Hepatocyte (in vitro differentiated cells): ENCODE results near the gene MPDZ. TPM values are rescaled to one million over a fixed set of nuclear protein-coding genes. Genes with fewer than 3 reads are reported as not detected.

Experiments used
- DNase-seq: peaks from one replicate; pipeline ENCODE4 v3.0.0-alpha.2; 2016; ENCODE audit warnings: low spot score
- H2AFZ ChIP-seq: fragments of 200-600 bp; sonication (generic); 2 replicates; pipeline ENCODE4 v1.6.0; 2016; ENCODE audit warnings: antibody characterized with exemption, mild to moderate bottlenecking
- H3K27ac ChIP-seq: fragments of 200-600 bp; sonication (generic); 2 replicates; pipeline ENCODE4 v1.5.1; 2016; ENCODE audit warnings: mild to moderate bottlenecking
- H3K27me3 ChIP-seq: fragments of 200-600 bp; sonication (generic); 2 replicates; pipeline ENCODE4 v1.6.1; 2016
- H3K36me3 ChIP-seq: fragments of 200-600 bp; sonication (generic); replicated peaks from 2 replicates; pipeline ENCODE4 v1.5.1; 2016; ENCODE audit warnings: low read depth; ENCODE audit not compliant: insufficient read depth
- H3K4me1 ChIP-seq: fragments of 200-600 bp; sonication (generic); 2 replicates; pipeline ENCODE4 v1.5.1; 2016; ENCODE audit warnings: mild to moderate bottlenecking, moderate library complexity; ENCODE audit not compliant: insufficient read depth
- H3K4me2 ChIP-seq: fragments of 200-600 bp; sonication (generic); 2 replicates; pipeline ENCODE4 v1.6.0; 2016
- H3K4me3 ChIP-seq: fragments of 200-600 bp; sonication (generic); 2 replicates; pipeline ENCODE4 v1.5.1; 2016; ENCODE audit warnings: mild to moderate bottlenecking
- H3K79me2 ChIP-seq: fragments of 200-600 bp; sonication (generic); 2 replicates; pipeline ENCODE4 v1.6.0; 2017; ENCODE audit warnings: mild to moderate bottlenecking
- H3K9me2 ChIP-seq: fragments of 200-600 bp; sonication (generic); replicated peaks from 2 replicates; pipeline ENCODE4 v1.6.0; 2017; ENCODE audit warnings: mild to moderate bottlenecking; ENCODE audit not compliant: insufficient read depth
- H3K9me3 ChIP-seq: fragments of 200-600 bp; sonication (generic); 2 replicates; pipeline ENCODE4 v1.5.1; 2016; ENCODE audit warnings: low read depth, mild to moderate bottlenecking
- H4K20me1 ChIP-seq: fragments of 200-600 bp; sonication (generic); 2 replicates; pipeline ENCODE4 v1.6.0; 2016; ENCODE audit warnings: mild to moderate bottlenecking; ENCODE audit not compliant: insufficient read depth, poor library complexity, severe bottlenecking
- EZH2 ChIP-seq: fragments of 200-600 bp; sonication (generic); IDR thresholded peaks from 2 replicates; pipeline ENCODE4 v1.6.1; 2016; ENCODE audit warnings: antibody characterized with exemption, mild to moderate bottlenecking, borderline replicate concordance
- EZH2phosphoT487 ChIP-seq: fragments of 200-600 bp; sonication (generic); IDR thresholded peaks from one replicate; pipeline ENCODE4 v1.6.1; 2018; ENCODE audit warnings: antibody characterized with exemption, mild to moderate bottlenecking, low read depth, moderate library complexity; ENCODE audit not compliant: unreplicated experiment, severe bottlenecking
- WGBS: methylation state at CpG from one replicate; pipeline ENCODE4 v1.1.6; 2016; ENCODE audit warnings: low lambda C conversion rate; ENCODE audit errors: missing lambda C conversion rate; 5-methylcytosine and 5-hydroxymethylcytosine counted together
- polyA plus RNA-seq: library from polyadenylated mRNA; unstranded; fragments of >200 nt; fragmentation: Nextera tagmentation; extraction: Ambion mirVana; gene quantifications from 2 replicates; pipeline ENCODE4 v1.2.1, GENCODE V29; 2016
- total RNA-seq: library from RNA; depleted of rRNA; stranded (reverse); fragments of >200 nt; gene quantifications from 2 replicates; pipeline ENCODE4 v1.2.3, GENCODE V29; 2014
- TF ChIP-seq, protein P1 (sequence below): fragments of 200-600 bp; sonication (generic); IDR thresholded peaks from 2 replicates; pipeline ENCODE4 v1.5.1; 2016; ENCODE audit warnings: antibody characterized with exemption, mild to moderate bottlenecking; ENCODE audit not compliant: poor library complexity

MPDZ gene
- total and polyA plus RNA-seq, 2 experiments from 2014 or later: 16.7 to 45.5 TPM

GRCh38 chr9:13131991-13132390 lies 147.5 kb downstream of the MPDZ start:
- H2AFZ ChIP-seq: no peak overlapping the region
- H3K4me1 ChIP-seq: no peaks in the 10 kb centered on the region
- no peaks in the 10 kb centered on the region for H3K9me2 ChIP-seq
- no peak for DNase-seq
- H3K36me3 ChIP-seq: no peaks in the 10 kb centered on the region
- no peak overlapping the region for H3K4me2 ChIP-seq
- H3K9me3 ChIP-seq: no peaks in the 10 kb centered on the region
- H3K79me2 ChIP-seq: no peaks in the 10 kb centered on the region
- H3K4me3 ChIP-seq: no peak overlapping the region
- 96% methylated on average over 3 of the region's 3 CpGs for WGBS
- no peaks in the 10 kb centered on the region for H4K20me1 ChIP-seq
- peak overlapping the region; percentile 24 for H3K27ac ChIP-seq
- TF ChIP-seq, protein P1, sequence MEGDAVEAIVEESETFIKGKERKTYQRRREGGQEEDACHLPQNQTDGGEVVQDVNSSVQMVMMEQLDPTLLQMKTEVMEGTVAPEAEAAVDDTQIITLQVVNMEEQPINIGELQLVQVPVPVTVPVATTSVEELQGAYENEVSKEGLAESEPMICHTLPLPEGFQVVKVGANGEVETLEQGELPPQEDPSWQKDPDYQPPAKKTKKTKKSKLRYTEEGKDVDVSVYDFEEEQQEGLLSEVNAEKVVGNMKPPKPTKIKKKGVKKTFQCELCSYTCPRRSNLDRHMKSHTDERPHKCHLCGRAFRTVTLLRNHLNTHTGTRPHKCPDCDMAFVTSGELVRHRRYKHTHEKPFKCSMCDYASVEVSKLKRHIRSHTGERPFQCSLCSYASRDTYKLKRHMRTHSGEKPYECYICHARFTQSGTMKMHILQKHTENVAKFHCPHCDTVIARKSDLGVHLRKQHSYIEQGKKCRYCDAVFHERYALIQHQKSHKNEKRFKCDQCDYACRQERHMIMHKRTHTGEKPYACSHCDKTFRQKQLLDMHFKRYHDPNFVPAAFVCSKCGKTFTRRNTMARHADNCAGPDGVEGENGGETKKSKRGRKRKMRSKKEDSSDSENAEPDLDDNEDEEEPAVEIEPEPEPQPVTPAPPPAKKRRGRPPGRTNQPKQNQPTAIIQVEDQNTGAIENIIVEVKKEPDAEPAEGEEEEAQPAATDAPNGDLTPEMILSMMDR: no peak
- TF ChIP-seq EZH2 (no peak), EZH2phosphoT487 (no peak)
- H3K27me3 ChIP-seq: no peaks in the 10 kb centered on the region

DNA sequence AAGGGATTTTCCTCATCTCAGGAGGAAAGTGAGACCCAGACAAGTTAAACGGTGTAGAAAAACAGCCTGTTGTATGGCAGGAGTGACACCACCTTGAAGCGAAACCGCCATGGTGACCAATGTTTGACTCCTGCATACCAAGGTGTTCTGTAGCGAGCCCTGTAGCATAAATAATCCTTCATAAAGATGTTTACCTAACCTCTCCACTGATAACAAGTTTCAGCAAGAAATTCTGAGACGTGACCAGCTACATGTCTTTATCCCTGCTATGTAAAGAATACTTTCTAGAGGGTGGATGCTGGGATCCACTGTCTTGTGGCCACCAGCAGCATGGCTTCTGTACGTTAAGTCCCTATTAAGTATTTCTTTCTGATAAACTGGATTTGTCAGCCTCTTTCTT lies 148.1 kb downstream of the MPDZ start:
- 66% methylated on average over 6 of the region's 6 CpGs for WGBS
- no peak for TF ChIP-seq EZH2phosphoT487
- no peak for TF ChIP-seq EZH2
- TF ChIP-seq, protein P1: no peak
- no peaks in the 10 kb centered on the region for H3K9me2 ChIP-seq
- H3K79me2 ChIP-seq: no peaks in the 10 kb centered on the region
- no peak for DNase-seq
- no peaks in the 10 kb centered on the region for H3K36me3 ChIP-seq
- H3K4me3 ChIP-seq: no peak overlapping the region
- no peaks in the 10 kb centered on the region for H3K4me1 ChIP-seq
- H3K9me3 ChIP-seq: no peaks in the 10 kb centered on the region
- H3K4me2 ChIP-seq: no peak overlapping the region
- H2AFZ ChIP-seq: no peak overlapping the region
- H4K20me1 ChIP-seq: no peaks in the 10 kb centered on the region
- H3K27ac ChIP-seq: peak overlapping the region; percentile 35
- no peaks in the 10 kb centered on the region for H3K27me3 ChIP-seq

GRCh38 chr9:13128266-13128860 lies 151.1 kb downstream of the MPDZ start:
- no peaks in the 10 kb centered on the region for H3K4me1 ChIP-seq
- 96% methylated on average over 1 of the region's 1 CpG for WGBS

More at GRCh38 chr9:13128266-13128860, 151.1 kb downstream of the MPDZ start:
- Histone ChIP-seq H3K9me2 (no peaks in the 10 kb centered on the region), H3K79me2 (no peaks in the 10 kb centered on the region), H3K27ac (no peak overlapping the region), H3K36me3 (no peaks in the 10 kb centered on the region), H3K9me3 (no peaks in the 10 kb centered on the region), H2AFZ (no peak overlapping the region), H3K4me2 (no peak overlapping the region), H3K4me3 (no peak overlapping the region), H4K20me1 (no peaks in the 10 kb centered on the region), H3K27me3 (no peaks in the 10 kb centered on the region)
- DNase-seq: no peak
- TF ChIP-seq EZH2: no peak
- no peak for TF ChIP-seq EZH2phosphoT487
- TF ChIP-seq, protein P1: no peak
